Islet of Langerhans (tissue), 1 donor: ENCODE results near the gene OCLN.
A peak's percentile ranks its signal among the peaks of the same experiment; 100 is the strongest.
"Not testable (repeated sequence)": the region's sequence is repeated elsewhere in the genome, so short reads cannot be mapped to it uniquely, and the experiment has no call there.

Source experiments
- FAIRE-seq: peaks from one replicate; lab custom pipeline; 2011; peaks lifted over from hg19 to GRCh38; lab: Jason Lieb, UNC

The OCLN gene

DNA sequence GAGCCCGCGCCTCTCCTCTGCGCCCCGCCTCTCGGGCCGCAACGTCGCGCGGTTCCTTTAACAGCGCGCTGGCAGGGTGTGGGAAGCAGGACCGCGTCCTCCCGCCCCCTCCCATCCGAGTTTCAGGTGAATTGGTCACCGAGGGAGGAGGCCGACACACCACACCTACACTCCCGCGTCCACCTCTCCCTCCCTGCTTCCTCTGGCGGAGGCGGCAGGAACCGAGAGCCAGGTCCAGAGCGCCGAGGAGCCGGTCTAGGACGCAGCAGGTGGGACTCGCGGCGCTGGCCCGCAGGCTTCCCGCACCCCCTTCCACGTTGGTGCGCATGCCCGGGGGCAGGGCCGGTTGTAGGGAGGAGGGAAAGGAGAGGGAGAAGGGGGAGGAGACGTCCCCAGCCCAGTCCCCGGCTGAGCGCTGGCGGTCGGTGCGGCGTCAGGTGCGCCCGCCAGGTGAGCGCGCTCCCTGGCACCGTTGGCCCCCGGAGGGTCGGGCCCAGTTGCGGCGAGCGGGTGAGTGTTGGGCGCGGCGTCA is at the start of gene OCLN:
Gene OCLN (plus strand): TSS at position 400 of the 532 bp plus-strand sequence. CDS start 11,455 bp downstream, outside the sequence.
- no peak for FAIRE-seq

GRCh38 chr5:69444127-69444754 is 48.3 kb upstream of the OCLN start:
- FAIRE-seq = no peak

GRCh38 chr5:69449511-69449910 is 43.1 kb upstream of the OCLN start:
- no peak for FAIRE-seq

GRCh38 chr5:69450116-69450515 is 42.5 kb upstream of the OCLN start:
- no peak for FAIRE-seq

DNA sequence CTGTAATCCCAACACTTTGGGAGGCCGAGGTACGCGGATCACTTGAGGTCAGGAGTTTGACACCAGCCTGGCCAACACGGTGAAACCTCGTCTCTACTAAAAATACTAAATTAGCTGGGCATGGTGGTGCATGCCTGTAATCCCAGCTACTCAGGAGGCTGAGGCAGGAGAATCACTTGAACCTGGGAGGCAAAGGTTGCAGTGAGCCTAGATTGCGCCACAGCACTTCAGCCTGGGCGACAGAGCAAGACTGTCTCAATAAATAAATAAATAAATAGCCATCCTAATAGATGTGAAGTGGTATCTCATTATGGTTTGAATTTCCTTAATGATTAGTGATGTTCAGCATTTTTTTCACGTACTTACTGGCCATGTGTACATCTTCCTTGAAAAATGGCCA is 42.1 kb upstream of the OCLN start:
- not testable (repeated sequence) for FAIRE-seq

DNA sequence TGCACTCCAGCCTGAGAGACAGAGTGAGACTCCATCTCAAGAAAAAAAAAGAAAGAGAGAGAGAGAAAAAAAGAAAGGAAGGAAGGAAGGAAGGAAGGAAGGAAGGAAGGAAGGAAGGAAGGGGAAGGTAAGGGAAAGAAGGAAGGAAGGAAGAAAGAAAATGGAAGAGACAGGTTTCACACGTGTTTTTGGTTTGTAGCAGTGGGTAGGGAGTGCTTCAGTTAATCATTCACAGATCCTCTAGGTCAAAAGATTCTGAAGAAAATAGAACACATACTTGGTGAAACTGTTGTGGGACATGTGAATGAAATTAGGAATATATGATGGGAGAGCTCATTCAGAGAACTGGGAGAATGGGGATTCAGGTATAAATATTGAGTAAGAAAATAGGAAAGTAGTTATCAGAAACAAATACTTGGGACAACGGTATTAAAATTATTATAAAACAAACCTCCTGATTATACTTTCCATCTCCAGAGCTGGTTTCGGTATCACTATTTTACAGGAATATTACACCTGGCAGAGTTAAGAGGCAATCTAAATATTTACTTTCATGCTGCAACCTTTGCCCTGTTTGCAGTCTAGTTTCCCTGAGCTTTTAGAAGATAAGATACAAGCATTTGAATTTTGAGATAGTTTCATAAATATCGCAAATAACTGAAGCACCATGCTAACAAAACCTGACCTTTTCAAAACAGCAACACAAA is 40.5 kb upstream of the OCLN start:
- peak; percentile 96 for FAIRE-seq

DNA sequence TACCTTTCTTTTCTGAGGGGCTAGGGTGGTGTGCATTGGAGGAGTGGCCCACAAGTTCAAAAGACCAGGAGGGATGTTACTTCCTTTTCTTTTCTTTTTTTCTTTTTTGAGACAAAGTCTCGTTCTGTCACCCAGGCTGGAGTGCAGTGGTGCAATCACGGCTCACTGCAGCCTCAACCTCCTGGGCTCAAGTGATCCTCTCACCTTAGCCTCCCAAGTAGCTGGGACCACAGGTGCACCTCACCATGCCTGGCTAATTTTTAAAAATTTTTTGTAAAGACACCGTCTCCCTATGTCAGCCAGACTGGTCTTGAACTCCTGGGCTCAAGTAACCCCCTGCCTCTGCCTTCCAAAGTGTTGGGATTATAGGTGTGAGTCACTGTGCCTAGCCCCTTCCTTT is 39.1 kb upstream of the OCLN start:
- FAIRE-seq = not testable (repeated sequence)

- FAIRE-seq = no peak
Observed at GRCh38 chr5:69454460-69455249, 37.9 kb upstream of the OCLN start.

DNA sequence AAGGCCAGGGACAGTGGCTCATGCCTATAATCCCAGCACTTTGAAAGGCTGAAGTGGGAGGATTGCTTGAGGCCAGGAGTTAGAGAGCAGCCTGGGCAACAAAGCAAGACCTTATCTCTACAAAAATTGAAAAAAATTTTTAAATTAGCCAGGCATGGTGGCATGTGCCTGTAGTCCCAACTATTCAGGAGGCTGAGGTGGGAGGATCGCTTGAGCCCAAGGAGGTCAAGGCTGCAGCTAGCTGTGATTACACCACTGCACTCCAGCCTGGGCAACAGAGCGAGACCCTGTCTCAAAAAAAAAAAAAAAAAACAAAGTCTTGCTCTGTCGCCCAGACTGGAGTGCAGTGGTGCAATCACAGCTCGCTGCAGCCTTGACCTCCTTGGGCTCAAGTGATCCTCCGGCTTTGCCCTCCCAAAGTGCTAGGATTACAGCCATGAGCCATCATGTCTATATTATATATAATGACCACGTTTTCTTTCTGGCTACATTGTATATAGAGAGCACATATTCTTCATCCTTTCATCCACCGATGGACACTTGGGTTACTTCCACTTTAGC is 37.1 kb upstream of the OCLN start:
- FAIRE-seq = not testable (repeated sequence)

GRCh38 chr5:69462170-69462569 is 30.4 kb upstream of the OCLN start:
- no peak for FAIRE-seq

- FAIRE-seq = not testable (repeated sequence)
Observed at GRCh38 chr5:69466375-69466774, 26.2 kb upstream of the OCLN start.

- FAIRE-seq = no peak
Observed at GRCh38 chr5:69467442-69468225, 25.0 kb upstream of the OCLN start.

DNA sequence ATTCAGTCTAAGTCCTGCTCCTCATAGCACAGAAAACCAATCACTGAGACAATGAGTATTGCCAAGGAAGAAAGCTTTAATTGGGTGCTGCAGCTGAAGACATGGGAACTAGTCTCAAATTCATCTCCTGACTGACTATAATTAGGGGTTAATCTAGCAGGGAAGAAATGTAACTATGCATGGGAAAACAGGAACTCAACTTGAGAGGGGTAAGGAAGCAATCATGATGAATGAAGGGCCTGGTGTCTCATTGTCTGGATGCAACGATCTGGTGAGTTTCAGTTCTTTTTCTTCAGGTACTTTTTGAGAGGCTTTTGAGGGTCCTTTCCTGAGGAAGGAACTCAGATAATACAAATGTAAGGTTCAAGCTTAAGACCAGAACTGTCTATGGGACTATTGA is 24.0 kb upstream of the OCLN start:
- no peak for FAIRE-seq

DNA sequence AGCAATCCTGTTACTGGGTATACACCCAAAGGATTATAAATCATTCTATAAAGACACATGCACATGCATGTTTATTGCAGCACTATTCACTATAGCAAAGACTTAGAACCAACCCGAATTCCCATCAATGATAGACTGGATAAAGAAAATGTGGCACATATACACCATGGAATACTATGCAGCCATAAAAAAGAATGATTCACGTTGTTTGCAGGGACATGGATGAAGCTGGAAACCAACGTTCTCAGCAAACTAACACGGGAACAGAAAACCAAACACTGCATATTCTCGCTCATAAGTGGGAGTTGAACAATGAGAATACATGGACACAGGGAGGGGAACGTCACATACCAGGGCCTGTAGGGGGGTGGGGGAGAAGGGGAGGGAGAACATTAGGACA is 21.1 kb upstream of the OCLN start:
- FAIRE-seq = not testable (repeated sequence)

- not testable (repeated sequence) for FAIRE-seq
Observed at GRCh38 chr5:69472535-69473143, 20.0 kb upstream of the OCLN start.

GRCh38 chr5:69477170-69477569 is 15.4 kb upstream of the OCLN start:
- no peak for FAIRE-seq

DNA sequence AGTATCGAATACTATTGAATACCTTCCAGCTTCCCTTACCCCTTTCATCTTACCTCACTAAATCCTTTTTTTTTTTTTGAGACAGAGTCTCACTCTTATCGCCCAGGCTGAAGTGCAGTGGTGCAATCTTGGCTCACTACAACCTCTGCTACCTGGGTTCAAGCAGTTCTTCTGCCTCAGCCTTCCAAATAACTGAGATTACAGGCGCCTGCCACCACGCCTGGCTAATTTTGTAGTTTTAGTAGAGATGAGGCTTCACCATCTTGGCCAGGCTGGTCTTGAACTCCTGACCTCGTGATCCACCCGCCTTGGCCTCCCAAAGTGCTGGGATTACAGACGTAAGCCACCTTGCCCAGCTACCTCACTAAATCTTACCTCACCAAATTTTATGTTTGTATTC is 14.3 kb upstream of the OCLN start:
- not testable (repeated sequence) for FAIRE-seq

DNA sequence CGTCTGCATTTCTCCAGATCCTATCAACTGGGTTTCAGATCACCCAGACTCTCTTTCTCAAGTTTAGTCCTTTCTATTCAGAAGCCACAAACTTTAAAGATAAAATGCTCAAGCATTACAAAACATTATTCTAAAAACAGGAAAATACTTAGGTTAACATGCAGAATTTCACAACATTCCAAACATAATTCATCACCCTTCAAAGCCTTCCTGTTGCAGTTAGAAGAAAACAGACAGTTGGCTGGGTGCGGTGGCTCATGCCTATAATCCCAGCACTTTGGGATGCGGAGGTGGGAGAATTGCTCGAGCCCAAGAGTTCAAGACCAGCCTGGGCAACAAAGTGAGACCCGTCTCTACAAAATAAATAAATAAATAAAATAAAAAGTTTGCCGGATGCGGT is 7.7 kb upstream of the OCLN start:
- no peak for FAIRE-seq

- FAIRE-seq = no peak
Observed at GRCh38 chr5:69485471-69485870, 7.1 kb upstream of the OCLN start.

GRCh38 chr5:69489246-69489645 is 3.3 kb upstream of the OCLN start:
- no peak for FAIRE-seq

- no peak for FAIRE-seq
Observed at GRCh38 chr5:69491027-69491426, 1.6 kb upstream of the OCLN start.
